Calu3 (cell line): ENCODE measurements around the gene ZNF22. TPM values are rescaled to one million over a fixed set of nuclear protein-coding genes. Genes with fewer than 3 reads are reported as not detected.

Experiments
- BruUV-seq: library from RNA; stranded (reverse); fragments of 400-500 nt; replicated peaks from 2 replicates; lab custom pipeline; 2021; lab: Mats Ljungman, UMichigan
- CTCF ChIA-PET: fragments of 300-600 bp; sonication (Branson Sonifier 250); formaldehyde crosslinking; loops from one replicate; lab custom pipeline; 2022; ENCODE audit warnings: antibody characterized with exemption; lab: Charles Lee
- DNase-seq: peaks from one replicate; pipeline ENCODE4 v3.0.0; 2022
- H3K27ac Mint-ChIP-seq: one replicate; pipeline ENCODE4 v1.8.0; 2022; ENCODE audit warnings: mixed read lengths; ENCODE audit not compliant: unreplicated experiment
- H3K27me3 Mint-ChIP-seq: one replicate; pipeline ENCODE4 v1.8.0; 2022; ENCODE audit warnings: mixed read lengths; ENCODE audit not compliant: unreplicated experiment
- H3K36me3 Mint-ChIP-seq: one replicate; pipeline ENCODE4 v1.8.0; 2022; ENCODE audit warnings: mild to moderate bottlenecking, moderate library complexity, mixed read lengths; ENCODE audit not compliant: insufficient read depth, unreplicated experiment
- H3K4me1 Mint-ChIP-seq: one replicate; pipeline ENCODE4 v1.8.0; 2022; ENCODE audit warnings: mild to moderate bottlenecking, low read depth, mixed read lengths; ENCODE audit not compliant: unreplicated experiment
- H3K4me3 Mint-ChIP-seq: one replicate; pipeline ENCODE4 v1.8.0; 2022; ENCODE audit warnings: mild to moderate bottlenecking, low read depth, moderate library complexity, mixed read lengths; ENCODE audit not compliant: unreplicated experiment
- H3K9me3 Mint-ChIP-seq: one replicate; pipeline ENCODE4 v1.8.0; 2022; ENCODE audit warnings: low read depth, mixed read lengths; ENCODE audit not compliant: unreplicated experiment
- CTCF ChIP-seq: fragments of 200-600 bp; IDR thresholded peaks from one replicate; pipeline ENCODE4 v1.8.0; 2022; ENCODE audit warnings: antibody characterized with exemption; ENCODE audit not compliant: unreplicated experiment
- intact Hi-C: fragments of 100-400 bp; cut with micrococcal nuclease; formaldehyde crosslinking; loops from one replicate; pipeline ENCODE4 v1.10.0; 2022; ENCODE audit not compliant: unreplicated experiment
- total RNA-seq: library from RNA; stranded (reverse); gene quantifications from 2 replicates; pipeline ENCODE4 v1.2.3, GENCODE V29; 2022

The ZNF22 gene
- total RNA-seq, 1 experiment from 2014 or later = 11.9 TPM

- Mint-ChIP-seq H3K27me3 (no peaks in the 10 kb centered on the region), H3K27ac (peak overlapping the region; percentile 100), H3K4me1 (peaks cover 63% of the 10 kb centered on the region), H3K36me3 (peaks cover 40% of the 10 kb centered on the region), H3K9me3 (no peaks in the 10 kb centered on the region), H3K4me3 (peak overlapping the region; percentile 65)
- BruUV-seq = no TSS peak
- intact Hi-C loops = no loop called here
- peak; percentile 67 for DNase-seq
- no peak for TF ChIP-seq CTCF
- CTCF ChIA-PET = interaction anchor here (2.3 to 4.7 kb wide), 2 partner anchors 20 to 49 kb away, joined by 7 to 28 read pairs; no protein-coding TSS in a partner anchor
Observed at GRCh38 chr10:44982114-44982460, 18.6 kb upstream of the ZNF22 start.

GRCh38 chr10:44982496-44982895 lies 18.2 kb upstream of the ZNF22 start:
- Mint-ChIP-seq H3K4me1 (peaks cover 59% of the 10 kb centered on the region), H3K27me3 (no peaks in the 10 kb centered on the region), H3K4me3 (peak overlapping the region; percentile 65), H3K9me3 (no peaks in the 10 kb centered on the region), H3K27ac (peak overlapping the region; percentile 100), H3K36me3 (peaks cover 39% of the 10 kb centered on the region)
- intact Hi-C loops = no loop called here
- CTCF ChIA-PET = interaction anchor here (2.3 to 4.7 kb wide), 2 partner anchors 19 to 49 kb away, joined by 7 to 28 read pairs; no protein-coding TSS in a partner anchor
- no TSS peak for BruUV-seq
- no peak for TF ChIP-seq CTCF
- DNase-seq = no peak

- CTCF ChIA-PET = no interaction called here
- Mint-ChIP-seq H3K4me1 (peaks cover 59% of the 10 kb centered on the region), H3K27me3 (no peaks in the 10 kb centered on the region), H3K4me3 (no peak overlapping the region), H3K9me3 (no peaks in the 10 kb centered on the region), H3K27ac (peak overlapping the region; percentile 100), H3K36me3 (peaks cover 31% of the 10 kb centered on the region)
- no peak for TF ChIP-seq CTCF
- DNase-seq = no peak
- intact Hi-C loops = no loop called here
- no TSS peak for BruUV-seq
Observed at GRCh38 chr10:44983066-44983894, 17.4 kb upstream of the ZNF22 start.

- TF ChIP-seq CTCF = no peak
- BruUV-seq = no TSS peak
- Mint-ChIP-seq H3K36me3 (peaks cover 25% of the 10 kb centered on the region), H3K4me1 (peaks cover 58% of the 10 kb centered on the region), H3K27me3 (no peaks in the 10 kb centered on the region), H3K27ac (no peak overlapping the region), H3K9me3 (no peaks in the 10 kb centered on the region), H3K4me3 (no peak overlapping the region)
- CTCF ChIA-PET = no interaction called here
- no peak for DNase-seq
- intact Hi-C loops = no loop called here
Observed at GRCh38 chr10:44983895-44984278, 16.8 kb upstream of the ZNF22 start.
